Adrenal gland (tissue), 12 donors: ENCODE measurements around the gene KCNMA1. TPM values are rescaled to one million over a fixed set of nuclear protein-coding genes. Genes with fewer than 3 reads are reported as not detected.

ENCODE experiments used
- DNase-seq, 7 donors: peaks; one replicate each; pipeline ENCODE4 v3.0.0-alpha.2; 2019 to 2020
- H3K27ac ChIP-seq, 5 donors: fragments of 200-600 bp; sonication (generic) in 4 of 5; 1 replicate in 3 of 5; 2 replicates in 2 of 5; pipeline versions ENCODE4 v1.5.1 to v1.8.0; 2016 to 2020; ENCODE audit warnings: mild to moderate bottlenecking in 1 of 5
- H3K27me3 ChIP-seq: fragments of 200-600 bp; 2 replicates; pipeline ENCODE4 v1.8.0; 2021
- H3K36me3 ChIP-seq, 2 donors: fragments of 200-600 bp; replicated peaks in 1 of 2; 1 replicate in 1 of 2; 2 replicates in 1 of 2; pipeline versions ENCODE4 v1.5.1 to v1.8.0; 2018 to 2022
- H3K4me1 ChIP-seq, 2 donors: fragments of 200-600 bp; replicated peaks in 1 of 2; 1 replicate in 1 of 2; 2 replicates in 1 of 2; pipeline versions ENCODE4 v1.5.1 to v1.8.0; 2018 to 2021
- H3K4me3 ChIP-seq, 4 donors: fragments of 200-600 bp; sonication (generic) in 3 of 4; one replicate each; pipeline ENCODE4 v1.5.1; 2016 to 2018
- H3K9me3 ChIP-seq, 3 donors: fragments of 200-600 bp; sonication (generic) in 1 of 3; replicated peaks in 1 of 3; 1 replicate in 2 of 3; 2 replicates in 1 of 3; pipeline versions ENCODE4 v1.5.1 to v1.8.0; 2016 to 2021
- CTCF ChIP-seq, 6 experiments: fragments of 450-650 bp in 4 of 6; fragments of 200-600 bp in 2 of 6; sonication (generic) in 1 of 6; IDR thresholded peaks; 1 replicate in 5 of 6; 2 replicates in 1 of 6; pipeline versions ENCODE4 v1.5.1 to v1.8.0; 2016 to 2021; ENCODE audit warnings: antibody characterized with exemption in 6 of 6, mild to moderate bottlenecking in 2 of 6, moderate library complexity in 1 of 6
- POLR2A ChIP-seq, 2 donors: fragments of 450-650 bp; IDR thresholded peaks; one replicate each; pipeline ENCODE4 v1.6.1; 2017; ENCODE audit warnings: antibody characterized with exemption in 2 of 2, mild to moderate bottlenecking in 2 of 2, moderate library complexity in 1 of 2
- WGBS, 4 donors: extraction: QIAGEN DNeasy Blood & Tissue Kit in 2 of 4; methylation state at CpG; one replicate each; pipeline versions ENCODE4 v1.1.5 to v1.1.7; 2013 to 2017; 5-methylcytosine and 5-hydroxymethylcytosine counted together
- intact Hi-C, 2 donors: fragments of 100-400 bp; cut with DNase I; formaldehyde crosslinking; loops; one replicate each; pipeline versions ENCODE4 v1.14.1 to v1.15.0; 2022 to 2023
- polyA plus RNA-seq, 3 donors: library from polyadenylated mRNA; stranded (reverse); fragments of 200-250 nt in 2 of 3; fragments of 350-450 nt in 1 of 3; fragmentation: Illumina TruSeq in 1 of 3; extraction: RNeasy Lipid Tissue Mini Kit (QIAGEN cat#74804) in 1 of 3; gene quantifications; one replicate each; pipeline ENCODE4 v1.2.3, GENCODE V29; 2013 to 2014
- total RNA-seq, 9 donors: library from RNA; depleted of rRNA in 4 of 9; stranded (reverse); fragments of >200 nt in 4 of 9; fragments of 120-200 nt in 1 of 9; fragmentation: NEBNext Ultra II Directional in 1 of 9; extraction: Animal tissue kit (Norgen Biotek cat#: 25700) in 1 of 9; gene quantifications; one replicate each; pipeline versions ENCODE4 v1.1.0 to v1.2.4, GENCODE V29; 2013 to 2023
- donor health status: healthy with polysubstance abuse.
- donor health status: Bipolar disorder and iron deficiency.
- donor health status: DM: yes; HTN: yes; CAD: no.
- donor health status: DM: no; HTN: no; CAD: no.
- donor health status: DM: no; HTN: no; CAD: no.
- donor health status: DM: yes; HTN: yes; CAD: no.

Gene KCNMA1
- total and polyA plus RNA-seq, 12 donors: 6.4 to 37.7 (median 13.4) TPM

GRCh38 chr10:77526868-77527617, 110.6 kb downstream of the KCNMA1 start:
- no peaks in the 10 kb centered on the region for H3K27me3 ChIP-seq
- 65 to 78% (median 71%) methylated on average over 5 to 6 of the region's 6 CpGs for WGBS, 4 donors
- TF ChIP-seq POLR2A (IDR thresholded peaks at IDR 0.05): no peak
- TF ChIP-seq CTCF (IDR thresholded peaks at IDR 0.05): no peak
- H3K4me3 ChIP-seq: no peak overlapping the region
- intact Hi-C loops: no loop called here
- DNase-seq: no peak
- H3K4me1 ChIP-seq: peaks cover 15 to 17% of the 10 kb centered on the region in 2 donors
- no peaks in the 10 kb centered on the region for H3K9me3 ChIP-seq
- no peak overlapping the region for H3K27ac ChIP-seq
- no peaks in the 10 kb centered on the region for H3K36me3 ChIP-seq

- no peaks in the 10 kb centered on the region for H3K4me1 ChIP-seq
- no peak for DNase-seq
- no peaks in the 10 kb centered on the region for H3K36me3 ChIP-seq
- H3K27me3 ChIP-seq: no peaks in the 10 kb centered on the region
- intact Hi-C loops: no loop called here
- no peak overlapping the region for H3K27ac ChIP-seq
- no peaks in the 10 kb centered on the region for H3K9me3 ChIP-seq
- no peak for TF ChIP-seq CTCF (IDR thresholded peaks at IDR 0.05)
- TF ChIP-seq POLR2A (IDR thresholded peaks at IDR 0.05): no peak
- H3K4me3 ChIP-seq: no peak overlapping the region
- 57 to 64% (median 59%) methylated on average over 6 of the region's 6 CpGs for WGBS, 4 donors
Observed at GRCh38 chr10:77524281-77524711, 113.3 kb downstream of the KCNMA1 start.

- Histone ChIP-seq H3K36me3 (no peaks in the 10 kb centered on the region), H3K4me1 (no peaks in the 10 kb centered on the region), H3K4me3 (no peak overlapping the region), H3K27ac (no peak overlapping the region), H3K27me3 (no peaks in the 10 kb centered on the region), H3K9me3 (no peaks in the 10 kb centered on the region)
- intact Hi-C loops: no loop called here
- WGBS, 4 donors: 81 to 88% (median 84%) methylated on average over 4 of the region's 4 CpGs
- no peak for DNase-seq
- TF ChIP-seq CTCF (IDR thresholded peaks at IDR 0.05) (no peak), POLR2A (IDR thresholded peaks at IDR 0.05) (no peak)
Observed at GRCh38 chr10:77522268-77522809, 115.3 kb downstream of the KCNMA1 start.

GRCh38 chr10:77520995-77521394, 116.6 kb downstream of the KCNMA1 start:
- Histone ChIP-seq H3K4me1 (no peaks in the 10 kb centered on the region), H3K9me3 (no peaks in the 10 kb centered on the region), H3K27me3 (no peaks in the 10 kb centered on the region), H3K36me3 (no peaks in the 10 kb centered on the region), H3K27ac (no peak overlapping the region), H3K4me3 (no peak overlapping the region)
- TF ChIP-seq CTCF (IDR thresholded peaks at IDR 0.05): no peak
- no peak for TF ChIP-seq POLR2A (IDR thresholded peaks at IDR 0.05)
- intact Hi-C loops: no loop called here
- WGBS, 4 donors: 93 to 100% (median 98%) methylated on average over 2 of the region's 2 CpGs
- DNase-seq: no peak
